HPDE6-E6E7 (cell line): Measurements from ENCODE around the gene ITGA3.
A peak's percentile ranks its signal among the peaks of the same experiment; 100 is the strongest.

Experiments used
- DNase-seq: peaks from one replicate; pipeline ENCODE4 v3.0.0; 2011; ENCODE audit warnings: missing footprints; ENCODE audit errors: extremely low spot score

Gene ITGA3

GRCh38 chr17:50093807-50094206, 37.9 kb downstream of the ITGA3 start:
- no peak for DNase-seq

DNA sequence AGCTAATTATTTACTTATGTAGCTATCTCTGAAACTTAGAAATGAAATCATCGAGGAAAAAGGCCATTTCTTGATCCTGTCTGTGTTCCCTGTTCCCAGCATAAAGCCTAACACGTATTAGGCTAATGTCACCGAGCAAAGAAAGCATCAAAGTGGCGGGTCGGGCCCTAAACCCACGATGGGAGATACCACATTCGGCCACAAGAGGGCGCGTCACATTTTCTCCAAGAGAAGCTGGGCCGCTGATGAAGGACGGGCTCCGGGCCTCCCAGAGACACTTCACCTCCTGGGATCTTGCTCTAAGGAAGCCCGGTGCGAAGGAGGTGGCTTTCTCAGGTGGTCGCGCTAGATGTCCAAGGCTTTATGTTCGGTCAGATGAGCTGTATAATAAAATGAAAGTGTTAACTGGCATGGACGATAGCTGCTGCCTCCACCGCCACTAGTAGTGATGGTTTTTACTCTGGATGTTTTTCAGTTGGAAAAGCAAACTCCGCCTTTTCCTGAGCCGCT, 38.4 kb downstream of the ITGA3 start:
- peak; percentile 83 for DNase-seq

GRCh38 chr17:50094753-50095619, 39.1 kb downstream of the ITGA3 start, which contains the start of gene PDK2:
TSS of gene PDK2 (plus strand) at chr17:50095351. CDS start at chr17:50095436, 85 bp downstream.
- peak; percentile 93 for DNase-seq

GRCh38 chr17:50095626-50096037, 39.7 kb downstream of the ITGA3 start:
- DNase-seq: no peak

DNA sequence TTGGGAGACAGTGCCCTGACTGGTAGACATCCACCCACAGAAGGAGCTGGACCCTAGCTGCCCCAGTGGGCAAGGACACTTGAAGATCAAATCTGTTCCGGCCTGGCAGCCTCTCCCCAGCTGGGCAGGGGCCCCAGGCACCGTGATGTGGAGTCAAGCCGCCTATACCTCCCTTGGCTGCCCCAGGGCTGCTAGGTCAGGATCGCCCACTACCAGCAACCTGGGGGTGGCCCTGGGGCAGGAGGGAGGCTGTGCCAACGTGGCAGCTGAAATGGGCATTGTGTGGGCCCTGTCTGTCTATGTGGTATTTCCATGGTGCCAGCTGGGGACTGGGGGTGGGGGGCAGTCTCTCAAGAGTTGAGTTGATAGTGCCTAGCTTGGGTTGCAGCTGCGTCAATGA, 40.2 kb downstream of the ITGA3 start:
- DNase-seq: no peak

DNA sequence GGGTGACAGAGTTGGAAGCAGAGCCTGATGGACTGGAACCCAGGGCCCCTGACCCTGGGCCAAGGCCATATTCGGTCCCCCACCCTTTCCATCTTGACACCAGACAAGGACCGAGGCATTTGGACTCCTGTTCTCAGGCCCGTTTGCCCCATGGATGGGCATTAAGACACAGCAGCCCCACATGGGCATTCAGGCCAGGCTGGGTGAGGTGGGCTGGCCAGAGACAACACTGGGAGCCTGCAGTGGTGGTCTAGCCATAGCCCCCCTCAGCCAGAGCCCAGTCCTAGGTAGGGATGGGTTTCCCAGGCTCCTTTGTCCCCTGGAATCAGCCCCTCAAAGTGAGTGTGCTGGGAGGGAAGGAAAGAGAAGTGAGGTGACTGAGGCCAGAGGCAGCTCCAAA, 40.8 kb downstream of the ITGA3 start:
- no peak for DNase-seq

DNA sequence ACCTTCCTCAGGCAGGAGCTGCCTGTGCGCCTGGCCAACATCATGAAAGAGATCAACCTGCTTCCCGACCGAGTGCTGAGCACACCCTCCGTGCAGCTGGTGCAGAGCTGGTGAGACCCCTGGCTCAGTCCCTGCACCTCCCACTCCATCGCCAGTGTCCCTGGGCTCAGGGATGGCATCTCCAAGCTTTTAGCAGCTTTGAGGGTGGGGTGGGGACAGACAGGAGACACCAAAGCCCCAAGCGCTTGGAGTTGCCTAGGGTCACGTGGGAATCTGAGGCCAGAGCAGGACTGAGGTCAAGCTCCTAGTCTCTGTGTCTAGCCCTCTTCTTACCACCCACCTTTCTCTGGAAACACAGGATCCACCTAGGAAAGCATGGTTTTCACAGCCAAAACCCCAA, 41.5 kb downstream of the ITGA3 start:
- DNase-seq: no peak

- no peak for DNase-seq
Observed at GRCh38 chr17:50097926-50098325, 42.0 kb downstream of the ITGA3 start.

GRCh38 chr17:50098583-50098982, 42.7 kb downstream of the ITGA3 start:
- no peak for DNase-seq

DNA sequence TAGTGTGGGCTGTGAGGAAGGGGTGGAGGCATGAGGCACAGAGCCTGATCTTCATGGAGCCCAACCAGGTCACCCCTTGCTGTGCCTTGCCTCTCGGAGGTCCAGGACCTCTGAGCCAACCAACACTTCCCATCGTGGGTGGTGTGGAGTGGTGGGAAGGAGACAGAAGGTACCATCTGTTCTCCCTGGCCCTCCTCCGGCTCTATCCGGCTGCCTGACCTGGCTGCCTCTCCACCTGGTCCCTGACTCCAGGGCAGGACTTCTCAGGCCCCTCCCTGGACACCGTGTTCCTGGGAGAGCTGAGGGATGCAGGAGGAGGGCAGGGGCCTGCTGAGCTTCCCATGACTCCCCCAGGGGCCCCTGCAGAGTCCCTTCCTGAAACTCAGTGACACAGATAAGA, 43.1 kb downstream of the ITGA3 start:
- DNase-seq: no peak

- DNase-seq: no peak
Observed at GRCh38 chr17:50100480-50100883, 44.6 kb downstream of the ITGA3 start.

DNA sequence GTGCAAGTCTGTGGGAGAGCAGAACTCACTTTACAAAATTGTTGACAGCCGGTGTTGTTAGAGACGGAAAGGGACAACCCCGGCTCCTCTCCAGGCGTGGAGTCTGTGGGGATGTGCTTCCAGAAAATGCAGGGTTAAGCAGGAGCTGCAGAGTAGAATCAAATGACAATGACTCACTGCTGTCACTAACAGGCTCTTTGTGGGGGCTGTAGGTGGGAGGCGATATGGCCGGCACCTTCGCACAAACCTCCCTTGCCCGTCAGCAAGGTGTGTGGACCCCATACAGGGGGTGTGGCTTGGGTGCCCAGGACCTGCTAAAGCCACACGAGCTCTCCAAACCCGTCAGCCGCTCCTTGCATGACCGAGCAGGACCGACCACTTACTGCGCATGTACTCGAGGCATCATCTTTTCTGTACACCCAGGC, 45.0 kb downstream of the ITGA3 start:
- DNase-seq: no peak

GRCh38 chr17:50101346-50102163, 45.6 kb downstream of the ITGA3 start:
- DNase-seq: no peak

- DNase-seq: no peak
Observed at GRCh38 chr17:50102164-50102991, 46.5 kb downstream of the ITGA3 start.

DNA sequence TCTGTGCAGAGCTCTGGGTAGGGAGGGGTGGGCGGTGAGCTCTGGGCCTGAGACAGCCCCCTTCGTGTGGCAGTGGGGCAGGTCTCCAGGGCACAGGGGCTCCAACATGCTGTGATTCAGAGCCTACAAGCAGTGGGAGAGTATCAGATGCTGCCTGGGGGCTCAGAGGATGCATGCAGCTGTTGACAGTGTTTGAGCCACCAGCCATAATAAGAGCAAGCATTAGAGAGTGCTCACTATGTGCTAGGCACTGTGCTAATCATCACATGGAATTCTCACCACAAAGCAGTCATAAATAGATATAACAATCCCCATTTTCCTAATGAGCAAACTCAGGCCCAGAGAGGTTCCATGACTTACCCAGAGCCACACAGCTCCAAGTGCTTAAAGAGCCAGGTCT, 47.3 kb downstream of the ITGA3 start:
- DNase-seq: no peak

GRCh38 chr17:50103941-50104340, 48.0 kb downstream of the ITGA3 start:
- DNase-seq: no peak

- no peak for DNase-seq
Observed at GRCh38 chr17:50105811-50106210, 49.9 kb downstream of the ITGA3 start.

GRCh38 chr17:50106393-50107131, 50.7 kb downstream of the ITGA3 start:
- no peak for DNase-seq

DNA sequence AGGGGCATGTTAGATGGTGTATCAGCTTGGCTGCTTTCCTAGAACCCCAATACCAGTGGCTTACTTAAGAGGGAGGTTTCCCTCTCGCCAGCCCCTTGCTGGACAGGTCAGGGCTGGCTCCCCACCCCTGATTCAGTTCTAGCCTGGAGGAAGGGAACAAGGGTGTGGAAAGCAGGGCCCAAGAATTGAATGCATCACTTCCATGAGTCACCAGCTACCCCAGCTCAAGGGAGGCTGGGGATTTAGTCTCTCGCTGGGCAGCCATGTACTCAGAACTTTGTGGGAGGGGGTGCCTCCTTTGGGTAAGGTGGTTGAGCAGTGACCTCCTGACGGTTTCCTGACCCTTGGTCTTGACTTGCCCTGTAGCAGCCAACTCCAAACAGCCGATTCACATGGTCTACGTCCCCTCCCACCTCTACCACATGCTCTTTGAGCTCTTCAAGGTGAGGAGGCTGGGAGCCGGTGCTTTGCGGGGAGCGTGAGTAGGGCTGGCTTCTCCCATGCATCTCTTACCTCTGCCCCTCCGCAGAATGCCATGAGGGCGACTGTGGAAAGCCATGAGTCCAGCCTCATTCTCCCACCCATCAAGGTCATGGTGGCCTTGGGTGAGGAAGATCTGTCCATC, 52.0 kb downstream of the ITGA3 start:
- peak; percentile 98 for DNase-seq

- DNase-seq: no peak
Observed at GRCh38 chr17:50108556-50108955, 52.6 kb downstream of the ITGA3 start.
